RWPE1 (cell line): Measurements from ENCODE around the gene COPB1.

Source experiments
- CTCF ChIA-PET: fragments of 350-600 bp; sonication (Branson Sonifier 250); formaldehyde crosslinking; extraction: SDS; loops from one replicate; lab custom pipeline; 2021; lab: Yijun Ruan, JAX
- POLR2A ChIA-PET: fragments of 400-600 bp; formaldehyde crosslinking; extraction: SDS; loops from one replicate; lab custom pipeline; 2020; ENCODE audit warnings: antibody characterized with exemption; ENCODE audit not compliant: low non-redundant PET; lab: Yijun Ruan, JAX
- DNase-seq: peaks from one replicate; pipeline ENCODE4 v3.0.0; 2012; ENCODE audit warnings: low spot score
- H3K27ac ChIP-seq: fragments of 450-650 bp; 2 replicates; pipeline ENCODE4 v1.5.1; 2017
- CTCF ChIP-seq: fragments of 450-650 bp; conservative IDR thresholded peaks from 2 replicates; pipeline ENCODE4 v1.5.1; 2017; ENCODE audit warnings: low read depth, mild to moderate bottlenecking

The COPB1 gene

DNA sequence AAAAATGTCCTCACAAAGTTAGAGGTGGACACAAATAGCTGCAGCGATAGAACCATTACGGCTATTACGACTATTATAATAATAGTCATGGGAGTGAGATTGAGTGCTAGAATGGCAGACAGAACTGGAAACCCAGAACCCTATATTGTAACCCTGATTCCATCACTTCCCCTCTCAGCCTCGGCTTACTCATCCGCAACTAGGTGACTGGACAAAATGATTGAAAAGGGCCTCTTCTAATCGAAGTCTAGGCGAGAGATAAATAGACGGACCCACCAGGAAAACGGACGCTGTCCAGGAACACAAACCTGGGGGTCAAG is 19.9 kb upstream of the COPB1 start:
- ChIA-PET POLR2A (no interaction called here), CTCF (no interaction called here)
- H3K27ac ChIP-seq, result peak overlapping the region; percentile 86

GRCh38 chr11:14518820-14519219 is 19.2 kb upstream of the COPB1 start:
- POLR2A ChIA-PET, result no interaction called here
- CTCF ChIA-PET, result interaction anchor here (0.6 kb wide), 1 partner anchor 217 kb away, joined by 4 read pairs; no protein-coding TSS in a partner anchor
- no peak for DNase-seq
- no peak overlapping the region for H3K27ac ChIP-seq
- no peak for TF ChIP-seq CTCF

More for the DNA sequence above, 19.9 kb upstream of the COPB1 start:
- DNase-seq, result no peak
- TF ChIP-seq CTCF, result no peak

GRCh38 chr11:14513800-14514199 is 14.2 kb upstream of the COPB1 start:
- no peak for DNase-seq
- no peak for TF ChIP-seq CTCF
- POLR2A ChIA-PET, result no interaction called here
- H3K27ac ChIP-seq, result no peak overlapping the region
- CTCF ChIA-PET, result no interaction called here

DNA sequence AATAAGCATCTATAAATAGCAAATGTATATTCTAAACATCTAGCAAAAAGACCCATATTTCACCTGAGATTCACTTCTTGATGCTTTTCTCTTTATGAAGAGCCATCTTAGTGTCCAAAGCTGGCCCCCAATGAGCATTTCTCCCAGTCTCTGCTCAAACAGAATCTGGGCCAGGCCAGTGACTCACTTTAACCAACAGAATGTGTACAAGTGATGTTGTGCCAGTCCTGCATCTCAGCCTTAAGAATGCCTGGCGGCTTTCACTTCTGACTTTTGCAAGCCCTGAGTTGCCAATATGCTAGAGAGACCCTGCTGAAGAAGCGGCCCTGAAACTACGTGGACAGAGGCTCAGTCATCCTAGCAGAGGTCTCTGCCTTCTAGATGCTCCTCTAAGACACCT is 6.9 kb upstream of the COPB1 start:
- TF ChIP-seq CTCF, result no peak
- ChIA-PET CTCF (interaction anchor here (0.9 kb wide), 1 partner anchor 35 kb away, joined by 4 read pairs; no protein-coding TSS in a partner anchor), POLR2A (no interaction called here)
- H3K27ac ChIP-seq, result no peak overlapping the region
- DNase-seq, result no peak

DNA sequence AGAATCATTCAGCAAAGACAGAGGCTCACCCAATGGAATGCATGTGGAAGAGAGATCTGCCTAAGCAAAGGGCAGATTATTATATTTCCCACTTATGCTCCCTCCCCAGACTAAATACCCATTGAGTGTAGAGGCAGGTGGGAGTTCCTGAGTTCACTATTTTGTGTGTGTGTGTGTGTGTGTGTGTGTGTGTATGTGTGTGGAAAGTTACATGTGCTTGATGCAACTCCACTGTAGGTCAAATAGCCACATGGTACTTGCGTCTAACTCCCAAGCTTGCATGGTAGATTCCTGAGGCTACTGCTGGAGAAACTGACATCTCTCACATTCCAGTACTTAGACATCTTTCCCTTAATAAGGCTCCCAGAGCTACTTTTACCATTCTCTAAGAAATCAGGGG is 3.4 kb upstream of the COPB1 start:
- 0 out of 2 replicates have a peak overlapping the region, but pooled peaks have one; percentile 20 for H3K27ac ChIP-seq
- TF ChIP-seq CTCF, result no peak
- DNase-seq, result no peak
- CTCF ChIA-PET, result no interaction called here
- POLR2A ChIA-PET, result no interaction called here

DNA sequence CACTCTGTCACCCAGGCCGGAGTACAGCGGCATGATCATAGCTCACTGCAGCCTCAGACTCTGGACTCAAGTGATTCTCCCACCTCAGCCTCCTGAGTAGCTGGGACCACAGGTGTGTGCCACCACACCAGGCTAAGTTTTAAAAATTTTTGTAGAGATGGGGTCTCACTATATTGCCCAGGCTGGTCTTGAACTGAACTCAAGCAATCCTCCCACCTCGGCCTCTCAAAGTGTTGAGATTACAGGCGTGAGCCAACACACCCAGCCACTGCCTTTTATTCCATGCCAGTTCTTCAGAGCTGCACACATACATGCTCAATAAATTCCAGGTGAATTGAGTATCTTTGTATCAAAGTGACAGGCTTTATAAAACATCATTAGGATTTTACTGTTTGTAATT is 2.4 kb upstream of the COPB1 start:
- DNase-seq, result no peak
- ChIA-PET POLR2A (no interaction called here), CTCF (no interaction called here)
- TF ChIP-seq CTCF, result no peak
- H3K27ac ChIP-seq, result peak overlapping the region; percentile 38; the same call in 1 of the 2 replicates

DNA sequence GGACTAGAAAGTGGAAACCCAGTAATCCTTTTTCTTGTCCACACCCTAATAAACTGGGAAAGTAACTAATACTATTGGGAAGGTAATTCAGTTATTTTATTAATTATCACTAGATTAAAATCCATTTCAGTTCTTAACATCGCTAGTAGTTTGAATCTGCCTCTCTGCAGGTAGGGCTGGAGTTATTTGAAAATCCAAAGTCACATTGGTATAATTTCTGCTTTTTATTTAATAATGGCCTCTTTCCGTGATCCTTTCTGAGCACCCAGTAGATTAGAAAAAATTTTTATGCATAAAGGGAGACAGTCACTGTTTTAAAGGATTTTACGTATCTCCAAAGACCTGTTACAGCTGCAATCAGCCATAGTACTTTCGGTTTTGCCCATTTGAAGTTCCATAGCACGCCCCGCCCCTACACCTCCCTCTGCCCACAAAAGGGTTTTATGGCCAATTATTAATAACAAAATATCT is 605 bp upstream of the COPB1 start:
- DNase-seq, result peak; percentile 61
- ChIA-PET CTCF (no interaction called here), POLR2A (no interaction called here)
- peak overlapping the region; percentile 76 for H3K27ac ChIP-seq
- TF ChIP-seq CTCF, result no peak
